Measurements from ENCODE around the gene LYPD6B. TPM values are rescaled to one million over a fixed set of nuclear protein-coding genes. Genes with fewer than 3 reads are reported as not detected.

Gene LYPD6B
- total and polyA plus RNA-seq, 4 donors = 5.7 to 11.0 (median 8.9) TPM

GRCh38 chr2:149036507-149037293 is 1.8 kb upstream of the LYPD6B start:
- no peak for DNase-seq (ENCODE audit: low read depth in 4 of 6, low spot score in 6 of 6)
- Histone ChIP-seq H3K9me3 (ENCODE audit: control insufficient read depth, insufficient read depth, low read length) (peaks cover 2% of the 10 kb centered on the region), H3K27me3 (ENCODE audit: control insufficient read depth, insufficient read depth, low read length) (peaks cover 17% of the 10 kb centered on the region), H3K4me3 (ENCODE audit: low read depth, low read length) (no peak overlapping the region), H3K27ac (ENCODE audit: low read depth, low read length) (no peak overlapping the region), H3K4me1 (ENCODE audit: control insufficient read depth, insufficient read depth, low read length) (peaks cover 10% of the 10 kb centered on the region), H3K36me3 (ENCODE audit: control insufficient read depth, insufficient read depth, low read length) (no peaks in the 10 kb centered on the region)
- 72% methylated on average over 2 of the region's 4 CpGs for WGBS (ENCODE audit: insufficient coverage)

DNA sequence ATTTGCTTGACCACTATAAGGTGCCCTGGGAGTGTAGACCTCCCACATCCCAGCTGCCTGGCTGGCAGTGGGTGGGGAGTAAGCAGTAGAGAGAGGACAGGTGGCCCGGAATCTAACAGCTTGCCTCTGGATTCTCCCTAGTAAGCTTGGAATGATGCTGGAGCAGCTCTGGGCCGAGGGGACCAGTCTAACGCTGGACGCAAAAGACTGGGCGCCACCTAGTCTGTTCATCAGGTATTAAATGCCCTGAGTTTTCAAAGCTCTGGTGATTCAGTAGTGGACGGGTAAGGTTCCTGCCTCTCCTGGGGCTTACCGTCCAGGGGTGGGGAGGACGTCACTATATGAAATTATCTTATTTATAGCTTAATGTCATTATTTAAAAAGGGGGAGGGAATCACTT is 648 bp upstream of the LYPD6B start:
- Histone ChIP-seq H3K27me3 (ENCODE audit: control insufficient read depth, insufficient read depth, low read length) (peaks cover 19% of the 10 kb centered on the region), H3K4me3 (ENCODE audit: low read depth, low read length) (no peak overlapping the region), H3K4me1 (ENCODE audit: control insufficient read depth, insufficient read depth, low read length) (peaks cover 10% of the 10 kb centered on the region), H3K27ac (ENCODE audit: low read depth, low read length) (no peak overlapping the region), H3K9me3 (ENCODE audit: control insufficient read depth, insufficient read depth, low read length) (peaks cover 2% of the 10 kb centered on the region), H3K36me3 (ENCODE audit: control insufficient read depth, insufficient read depth, low read length) (no peaks in the 10 kb centered on the region)
- peak in 1 of 6 donors; percentile 34 for DNase-seq (ENCODE audit: low read depth in 4 of 6, low spot score in 6 of 6)
- 51% methylated on average over 4 of the region's 8 CpGs for WGBS (ENCODE audit: insufficient coverage)

GRCh38 chr2:149039213-149039724 is 770 bp downstream of the LYPD6B start:
- peaks cover 10% of the 10 kb centered on the region for H3K4me1 ChIP-seq (ENCODE audit: control insufficient read depth, insufficient read depth, low read length)
- 6% methylated on average over 11 of the region's 11 CpGs for WGBS (ENCODE audit: insufficient coverage)
- H3K9me3 ChIP-seq (ENCODE audit: control insufficient read depth, insufficient read depth, low read length) = peaks cover 2% of the 10 kb centered on the region
- peak overlapping the region; percentile 10 for H3K4me3 ChIP-seq (ENCODE audit: low read depth, low read length)
- peaks cover 19% of the 10 kb centered on the region for H3K27me3 ChIP-seq (ENCODE audit: control insufficient read depth, insufficient read depth, low read length)
- H3K27ac ChIP-seq (ENCODE audit: low read depth, low read length) = no peak overlapping the region
- no peak for DNase-seq (ENCODE audit: low read depth in 4 of 6, low spot score in 6 of 6)
- no peaks in the 10 kb centered on the region for H3K36me3 ChIP-seq (ENCODE audit: control insufficient read depth, insufficient read depth, low read length)

DNA sequence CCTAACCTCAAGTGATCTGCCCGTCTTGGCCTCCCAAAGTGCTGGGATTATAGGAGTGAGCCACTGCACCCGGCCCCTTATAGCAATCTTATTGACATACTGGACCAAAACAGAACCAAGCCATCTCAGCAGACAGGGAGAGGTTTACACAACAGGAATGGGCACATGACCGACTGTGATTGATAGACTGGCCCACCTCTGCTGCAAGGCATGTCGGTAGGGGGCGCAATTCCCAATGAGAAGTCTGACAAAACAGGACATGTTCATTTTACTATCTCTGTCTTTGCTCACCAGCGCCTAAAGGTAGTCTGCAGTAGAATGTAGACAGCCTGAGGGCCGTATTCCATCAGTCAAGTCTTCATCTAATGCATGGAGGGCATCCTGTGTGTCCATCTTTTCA is 2.0 kb downstream of the LYPD6B start:
- 68% methylated on average over 6 of the region's 7 CpGs for WGBS (ENCODE audit: insufficient coverage)
- no peak for DNase-seq (ENCODE audit: low read depth in 4 of 6, low spot score in 6 of 6)

DNA sequence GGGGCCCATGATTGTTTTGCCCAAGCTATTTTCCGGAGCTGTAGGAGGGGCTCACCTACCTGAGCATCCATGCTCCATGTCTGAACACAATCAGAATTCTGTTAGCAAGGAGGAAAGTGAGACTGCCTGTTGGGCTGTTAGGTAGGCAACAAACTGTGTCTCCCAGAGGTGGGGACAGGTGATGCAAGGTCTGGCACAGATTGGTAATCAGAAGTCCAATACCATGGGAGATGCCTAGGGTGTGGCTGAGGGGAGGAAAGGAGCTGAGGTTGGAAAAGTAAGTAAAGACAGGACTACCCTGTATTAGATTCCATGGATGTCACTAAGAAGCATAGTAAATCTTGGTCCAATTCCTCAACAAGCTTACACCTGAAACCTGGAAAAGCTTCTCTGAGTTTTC is 3.0 kb downstream of the LYPD6B start:
- Histone ChIP-seq H3K36me3 (ENCODE audit: control insufficient read depth, insufficient read depth, low read length) (no peaks in the 10 kb centered on the region), H3K27me3 (ENCODE audit: control insufficient read depth, insufficient read depth, low read length) (peaks cover 19% of the 10 kb centered on the region), H3K4me3 (ENCODE audit: low read depth, low read length) (no peak overlapping the region), H3K27ac (ENCODE audit: low read depth, low read length) (no peak overlapping the region), H3K4me1 (ENCODE audit: control insufficient read depth, insufficient read depth, low read length) (peaks cover 10% of the 10 kb centered on the region), H3K9me3 (ENCODE audit: control insufficient read depth, insufficient read depth, low read length) (peaks cover 3% of the 10 kb centered on the region)
- DNase-seq (ENCODE audit: low read depth in 4 of 6, low spot score in 6 of 6) = no peak
- WGBS (ENCODE audit: insufficient coverage) = 86% methylated on average over 1 of the region's 1 CpG

More for the DNA sequence above, 2.0 kb downstream of the LYPD6B start:
- H3K4me1 ChIP-seq (ENCODE audit: control insufficient read depth, insufficient read depth, low read length) = peaks cover 10% of the 10 kb centered on the region
- H3K36me3 ChIP-seq (ENCODE audit: control insufficient read depth, insufficient read depth, low read length) = no peaks in the 10 kb centered on the region
- no peak overlapping the region for H3K27ac ChIP-seq (ENCODE audit: low read depth, low read length)
- H3K4me3 ChIP-seq (ENCODE audit: low read depth, low read length) = no peak overlapping the region
- H3K27me3 ChIP-seq (ENCODE audit: control insufficient read depth, insufficient read depth, low read length) = peaks cover 19% of the 10 kb centered on the region
- peaks cover 2% of the 10 kb centered on the region for H3K9me3 ChIP-seq (ENCODE audit: control insufficient read depth, insufficient read depth, low read length)

- WGBS (ENCODE audit: insufficient coverage) = 67% methylated on average over 1 of the region's 1 CpG
- Histone ChIP-seq H3K4me1 (ENCODE audit: control insufficient read depth, insufficient read depth, low read length) (peaks cover 10% of the 10 kb centered on the region), H3K27me3 (ENCODE audit: control insufficient read depth, insufficient read depth, low read length) (peaks cover 14% of the 10 kb centered on the region), H3K27ac (ENCODE audit: low read depth, low read length) (no peak overlapping the region), H3K9me3 (ENCODE audit: control insufficient read depth, insufficient read depth, low read length) (peaks cover 7% of the 10 kb centered on the region), H3K4me3 (ENCODE audit: low read depth, low read length) (no peak overlapping the region), H3K36me3 (ENCODE audit: control insufficient read depth, insufficient read depth, low read length) (no peaks in the 10 kb centered on the region)
- no peak for DNase-seq (ENCODE audit: low read depth in 4 of 6, low spot score in 6 of 6)
These were observed 4.4 kb downstream of the LYPD6B start for GRCh38 chr2:149042881-149043280.

DNA sequence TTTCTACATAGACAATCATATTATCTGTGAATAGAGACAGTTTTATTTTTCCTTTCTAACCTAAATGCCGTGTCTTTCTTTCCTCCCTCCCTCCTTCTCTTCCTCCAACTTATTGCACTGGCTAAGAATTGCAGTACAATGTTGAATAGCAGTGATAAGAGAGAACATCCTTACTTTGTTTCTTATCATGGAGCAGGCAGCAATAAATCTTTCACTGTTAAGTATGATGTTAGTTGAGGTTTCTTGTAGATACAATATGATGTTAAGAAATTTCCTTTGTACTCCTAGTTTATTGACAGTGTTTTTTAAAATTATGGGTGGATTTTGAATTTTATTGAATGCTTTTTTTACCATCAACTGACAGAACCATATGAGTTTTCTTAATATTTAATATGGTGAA is 6.0 kb downstream of the LYPD6B start:
- no CpG with 5 or more reads among the region's 1 CpG for WGBS (ENCODE audit: insufficient coverage)
- Histone ChIP-seq H3K9me3 (ENCODE audit: control insufficient read depth, insufficient read depth, low read length) (peaks cover 8% of the 10 kb centered on the region), H3K4me3 (ENCODE audit: low read depth, low read length) (no peak overlapping the region), H3K27me3 (ENCODE audit: control insufficient read depth, insufficient read depth, low read length) (peaks cover 3% of the 10 kb centered on the region), H3K27ac (ENCODE audit: low read depth, low read length) (no peak overlapping the region), H3K36me3 (ENCODE audit: control insufficient read depth, insufficient read depth, low read length) (no peaks in the 10 kb centered on the region), H3K4me1 (ENCODE audit: control insufficient read depth, insufficient read depth, low read length) (no peaks in the 10 kb centered on the region)
- no peak for DNase-seq (ENCODE audit: low read depth in 4 of 6, low spot score in 6 of 6)

GRCh38 chr2:149047118-149047517 is 8.6 kb downstream of the LYPD6B start:
- 60% methylated on average over 1 of the region's 2 CpGs for WGBS (ENCODE audit: insufficient coverage)
- H3K4me3 ChIP-seq (ENCODE audit: low read depth, low read length) = no peak overlapping the region
- peaks cover 2% of the 10 kb centered on the region for H3K27me3 ChIP-seq (ENCODE audit: control insufficient read depth, insufficient read depth, low read length)
- H3K27ac ChIP-seq (ENCODE audit: low read depth, low read length) = no peak overlapping the region
- peaks cover 6% of the 10 kb centered on the region for H3K9me3 ChIP-seq (ENCODE audit: control insufficient read depth, insufficient read depth, low read length)
- no peaks in the 10 kb centered on the region for H3K36me3 ChIP-seq (ENCODE audit: control insufficient read depth, insufficient read depth, low read length)
- DNase-seq (ENCODE audit: low read depth in 4 of 6, low spot score in 6 of 6) = no peak
- no peaks in the 10 kb centered on the region for H3K4me1 ChIP-seq (ENCODE audit: control insufficient read depth, insufficient read depth, low read length)

DNA sequence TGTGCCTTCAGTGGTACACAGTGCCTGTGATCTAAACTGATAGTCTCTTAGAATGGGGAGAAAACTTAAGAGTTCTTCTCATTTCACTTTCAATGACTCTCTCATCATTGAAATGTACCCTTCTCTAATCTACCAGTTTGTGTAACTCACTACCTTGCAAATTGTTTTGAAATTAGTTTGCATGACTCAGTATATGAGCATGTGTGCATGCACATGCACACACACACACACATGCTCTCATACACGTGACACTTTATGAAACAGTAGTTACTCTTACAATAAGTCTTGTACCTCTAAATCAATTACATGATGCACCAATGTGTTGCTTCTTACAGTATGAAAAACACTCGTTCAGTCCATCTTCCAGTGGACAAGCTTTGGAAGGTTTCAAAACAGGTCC is 10.6 kb downstream of the LYPD6B start:
- no peak overlapping the region for H3K4me3 ChIP-seq (ENCODE audit: low read depth, low read length)
- whole genome bisulfite sequencing (ENCODE audit: insufficient coverage) = no CpG with 5 or more reads among the region's 2 CpGs
- DNase-seq (ENCODE audit: low read depth in 4 of 6, low spot score in 6 of 6) = no peak
- no peaks in the 10 kb centered on the region for H3K4me1 ChIP-seq (ENCODE audit: control insufficient read depth, insufficient read depth, low read length)
- H3K9me3 ChIP-seq (ENCODE audit: control insufficient read depth, insufficient read depth, low read length) = peaks cover 6% of the 10 kb centered on the region
- H3K27ac ChIP-seq (ENCODE audit: low read depth, low read length) = no peak overlapping the region
- H3K27me3 ChIP-seq (ENCODE audit: control insufficient read depth, insufficient read depth, low read length) = no peaks in the 10 kb centered on the region
- no peaks in the 10 kb centered on the region for H3K36me3 ChIP-seq (ENCODE audit: control insufficient read depth, insufficient read depth, low read length)

- WGBS (ENCODE audit: insufficient coverage) = 87% methylated on average over 2 of the region's 6 CpGs
- Histone ChIP-seq H3K27me3 (ENCODE audit: control insufficient read depth, insufficient read depth, low read length) (no peaks in the 10 kb centered on the region), H3K27ac (ENCODE audit: low read depth, low read length) (no peak overlapping the region), H3K4me1 (ENCODE audit: control insufficient read depth, insufficient read depth, low read length) (no peaks in the 10 kb centered on the region), H3K36me3 (ENCODE audit: control insufficient read depth, insufficient read depth, low read length) (no peaks in the 10 kb centered on the region), H3K9me3 (ENCODE audit: control insufficient read depth, insufficient read depth, low read length) (peaks cover 6% of the 10 kb centered on the region), H3K4me3 (ENCODE audit: low read depth, low read length) (no peak overlapping the region)
- DNase-seq (ENCODE audit: low read depth in 4 of 6, low spot score in 6 of 6) = no peak
These were observed 11.7 kb downstream of the LYPD6B start for GRCh38 chr2:149050188-149050587.

Measured in spinal cord (tissue), 10 donors.